ENCODE data around the gene CLCN6. TPM values are rescaled to one million over a fixed set of nuclear protein-coding genes. Genes with fewer than 3 reads are reported as not detected.

The CLCN6 gene
- total RNA-seq, 1 donor = 12.6 TPM

- H3K4me3 ChIP-seq (ENCODE audit: low read depth, low read length) = no peak overlapping the region
- TF ChIP-seq, protein P1, sequence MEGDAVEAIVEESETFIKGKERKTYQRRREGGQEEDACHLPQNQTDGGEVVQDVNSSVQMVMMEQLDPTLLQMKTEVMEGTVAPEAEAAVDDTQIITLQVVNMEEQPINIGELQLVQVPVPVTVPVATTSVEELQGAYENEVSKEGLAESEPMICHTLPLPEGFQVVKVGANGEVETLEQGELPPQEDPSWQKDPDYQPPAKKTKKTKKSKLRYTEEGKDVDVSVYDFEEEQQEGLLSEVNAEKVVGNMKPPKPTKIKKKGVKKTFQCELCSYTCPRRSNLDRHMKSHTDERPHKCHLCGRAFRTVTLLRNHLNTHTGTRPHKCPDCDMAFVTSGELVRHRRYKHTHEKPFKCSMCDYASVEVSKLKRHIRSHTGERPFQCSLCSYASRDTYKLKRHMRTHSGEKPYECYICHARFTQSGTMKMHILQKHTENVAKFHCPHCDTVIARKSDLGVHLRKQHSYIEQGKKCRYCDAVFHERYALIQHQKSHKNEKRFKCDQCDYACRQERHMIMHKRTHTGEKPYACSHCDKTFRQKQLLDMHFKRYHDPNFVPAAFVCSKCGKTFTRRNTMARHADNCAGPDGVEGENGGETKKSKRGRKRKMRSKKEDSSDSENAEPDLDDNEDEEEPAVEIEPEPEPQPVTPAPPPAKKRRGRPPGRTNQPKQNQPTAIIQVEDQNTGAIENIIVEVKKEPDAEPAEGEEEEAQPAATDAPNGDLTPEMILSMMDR (IDR thresholded peaks at IDR 0.05; ENCODE audit: insufficient read depth, low read length) = no peak
- no peak for DNase-seq (ENCODE audit: low read depth)
These were observed 45.2 kb downstream of the CLCN6 start for GRCh38 chr1:11851180-11851579.

GRCh38 chr1:11854519-11854918 lies 48.5 kb downstream of the CLCN6 start:
- TF ChIP-seq, protein P1 (IDR thresholded peaks at IDR 0.05; ENCODE audit: insufficient read depth, low read length) = no peak
- H3K4me3 ChIP-seq (ENCODE audit: low read depth, low read length) = no peak overlapping the region
- no peak for DNase-seq (ENCODE audit: low read depth)

GRCh38 chr1:11855430-11855829 lies 49.4 kb downstream of the CLCN6 start:
- DNase-seq (ENCODE audit: low read depth) = no peak
- H3K4me3 ChIP-seq (ENCODE audit: low read depth, low read length) = no peak overlapping the region
- TF ChIP-seq, protein P1 (IDR thresholded peaks at IDR 0.05; ENCODE audit: insufficient read depth, low read length) = no peak

GRCh38 chr1:11856698-11857097 lies 50.7 kb downstream of the CLCN6 start:
- TF ChIP-seq, protein P1 (IDR thresholded peaks at IDR 0.05; ENCODE audit: insufficient read depth, low read length) = no peak
- DNase-seq (ENCODE audit: low read depth) = no peak
- no peak overlapping the region for H3K4me3 ChIP-seq (ENCODE audit: low read depth, low read length)

DNA sequence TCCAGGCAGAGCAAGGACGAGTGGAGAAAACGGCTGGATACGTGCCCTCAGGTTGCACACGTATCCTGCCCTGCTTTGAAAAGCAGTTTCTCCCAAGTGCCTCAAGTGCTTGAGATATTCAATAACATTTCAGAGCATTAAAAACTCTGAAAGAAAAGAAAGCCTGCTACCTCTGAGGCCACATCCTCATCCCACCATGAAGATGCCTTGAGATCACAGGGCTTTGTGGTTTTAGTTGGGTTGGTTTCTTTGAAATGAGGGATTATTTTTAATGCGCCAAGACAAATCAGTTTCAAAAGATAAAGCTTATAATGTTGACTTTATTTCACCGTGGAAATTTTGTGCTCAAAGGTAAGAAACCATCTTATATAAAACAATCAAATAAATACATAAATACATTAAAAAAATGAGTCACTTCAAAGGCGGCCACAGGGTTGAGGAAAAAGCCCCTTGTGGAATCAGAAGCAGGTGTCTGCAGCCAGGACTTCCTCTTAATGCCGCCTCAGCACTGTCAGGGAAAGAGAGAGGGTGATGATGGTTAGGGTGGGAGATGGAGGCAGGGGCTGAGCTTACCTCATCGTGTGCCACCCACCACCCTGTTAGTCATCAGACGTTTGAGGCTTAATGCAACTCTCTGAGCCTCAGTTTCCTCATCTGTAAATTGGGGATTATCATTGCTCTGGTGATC lies 51.3 kb downstream of the CLCN6 start:
- TF ChIP-seq, protein P1 (IDR thresholded peaks at IDR 0.05; ENCODE audit: insufficient read depth, low read length) = no peak
- DNase-seq (ENCODE audit: low read depth) = no peak
- H3K4me3 ChIP-seq (ENCODE audit: low read depth, low read length) = no peak overlapping the region

DNA sequence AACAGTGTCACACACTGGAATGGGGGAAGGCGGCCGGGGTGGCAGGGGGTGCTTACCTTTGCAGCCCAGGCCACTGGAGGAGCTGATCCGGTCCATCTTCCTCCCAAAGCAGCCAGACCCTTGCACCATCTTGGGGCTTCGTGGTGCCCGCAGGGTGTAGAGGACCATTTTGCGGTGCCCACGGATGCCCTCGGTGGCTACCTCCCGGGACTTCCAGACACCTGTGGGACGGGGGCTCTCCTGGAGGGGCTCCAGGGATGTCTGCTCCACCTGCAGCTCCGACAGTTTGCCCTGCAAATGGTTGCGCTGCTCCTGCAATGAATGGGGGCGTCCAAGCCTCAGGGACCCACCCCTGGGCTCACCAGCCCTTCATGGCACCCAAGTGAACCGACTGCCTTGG lies 52.2 kb downstream of the CLCN6 start:
- no peak overlapping the region for H3K4me3 ChIP-seq (ENCODE audit: low read depth, low read length)
- DNase-seq (ENCODE audit: low read depth) = no peak
- TF ChIP-seq, protein P1 (IDR thresholded peaks at IDR 0.05; ENCODE audit: insufficient read depth, low read length) = no peak

DNA sequence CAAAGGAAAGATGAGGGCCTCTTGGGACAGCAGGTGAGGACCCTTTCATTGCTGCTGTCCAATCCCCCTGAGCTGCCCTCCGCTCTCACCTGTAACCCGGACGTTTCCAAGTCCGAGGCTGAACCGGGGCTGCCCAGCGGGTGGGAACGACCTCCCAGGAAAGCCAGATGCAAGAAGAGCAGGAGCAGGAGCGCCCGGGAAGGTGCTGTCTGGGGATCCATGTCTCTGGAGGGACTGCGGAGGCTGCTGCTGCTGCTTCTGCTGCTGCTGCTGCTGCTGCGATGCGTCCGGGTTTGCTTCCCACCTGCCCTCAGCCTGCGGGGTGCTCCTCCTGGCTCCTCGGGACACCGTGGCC lies 52.6 kb downstream of the CLCN6 start, which contains the start of gene NPPB:
TSS of gene NPPB (minus strand) at position 333 of the 355 bp plus-strand sequence. CDS start at position 221, 112 bp downstream.
- TF ChIP-seq, protein P1 (IDR thresholded peaks at IDR 0.05; ENCODE audit: insufficient read depth, low read length) = no peak
- no peak for DNase-seq (ENCODE audit: low read depth)
- H3K4me3 ChIP-seq (ENCODE audit: low read depth, low read length) = no peak within 1 kb of the TSS

Data from fibroblast of the aortic adventitia (primary cell).